ENCODE results near the gene TMX2. TPM values are rescaled to one million over a fixed set of nuclear protein-coding genes. Genes with fewer than 3 reads are reported as not detected.

TMX2 gene
- total RNA-seq, 4 donors from 2014 or later = 44.0 to 52.1 (median 50.0) TPM

DNA sequence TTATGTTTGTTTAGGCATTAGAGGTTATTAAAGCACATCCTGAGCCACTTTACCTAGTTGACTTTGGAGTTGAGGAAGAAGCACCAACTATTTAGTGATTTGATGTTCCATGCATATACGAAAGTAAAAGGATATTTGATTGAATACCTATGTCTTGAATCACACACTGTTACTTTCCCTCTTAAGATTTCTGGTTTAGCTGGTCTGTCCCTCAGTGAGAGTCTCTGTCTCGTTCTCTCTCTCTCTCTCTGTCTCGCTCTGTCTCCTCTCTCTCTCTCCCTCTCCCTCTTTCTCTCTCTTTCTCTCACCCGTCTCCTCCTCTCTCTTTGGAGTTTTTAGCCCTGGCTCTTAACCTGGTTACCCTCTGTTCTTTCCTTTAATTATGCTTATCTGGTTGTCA is 60.2 kb downstream of the TMX2 start:
- TF ChIP-seq POLR2A (IDR thresholded peaks at IDR 0.05) = no peak
- no peak for TF ChIP-seq POLR2AphosphoS5 (IDR thresholded peaks at IDR 0.05)
- TF ChIP-seq EP300 (IDR thresholded peaks at IDR 0.05) = no peak
- no peak for TF ChIP-seq CTCF (IDR thresholded peaks at IDR 0.05)
- Histone ChIP-seq H3K36me3 (no peaks in the 10 kb centered on the region), H3K27ac (no peak overlapping the region), H3K27me3 (no peaks in the 10 kb centered on the region), H3K4me1 (peaks cover 32 to 96% (median 41%) of the 10 kb centered on the region in 3 donors), H3K9me3 (no peaks in the 10 kb centered on the region), H3K4me3 (no peak overlapping the region)
- 44 to 55% methylated on average over 4 of the region's 4 CpGs for WGBS, 2 donors (ENCODE audit: low coverage in 1 of 2)
- ATAC-seq = no peak

DNA sequence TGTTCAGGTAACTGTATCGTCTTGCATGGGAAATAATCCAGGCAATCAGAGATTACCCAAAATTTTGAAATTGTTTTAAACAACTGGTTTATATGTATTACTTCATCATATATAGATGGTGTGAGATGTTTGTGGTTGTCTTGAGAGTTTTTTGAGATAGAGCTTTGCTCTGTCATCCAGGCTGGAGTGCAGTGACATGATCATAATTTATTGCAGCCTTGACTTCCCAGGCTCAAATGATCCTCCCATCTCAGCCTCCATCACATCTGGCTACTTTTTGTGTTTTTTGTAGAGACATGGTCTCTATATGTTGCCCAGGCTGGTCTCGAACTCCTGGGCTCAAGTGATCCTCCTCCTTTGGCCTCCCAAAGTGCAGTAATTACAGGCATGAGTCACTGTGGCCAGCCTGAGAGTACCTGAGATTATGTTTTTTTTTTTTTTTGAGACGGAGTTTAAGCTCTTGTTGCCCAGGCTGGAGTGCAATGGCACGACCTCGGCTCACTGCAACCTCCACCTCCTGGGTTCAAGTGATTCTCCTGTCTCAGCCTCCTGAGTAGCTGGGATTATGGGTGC is 60.7 kb downstream of the TMX2 start:
- TF ChIP-seq CTCF (IDR thresholded peaks at IDR 0.05) = no peak
- TF ChIP-seq EP300 (IDR thresholded peaks at IDR 0.05) = no peak
- no peak for TF ChIP-seq POLR2A (IDR thresholded peaks at IDR 0.05)
- TF ChIP-seq POLR2AphosphoS5 (IDR thresholded peaks at IDR 0.05) = no peak
- H3K27ac ChIP-seq = no peak overlapping the region
- 47 to 80% methylated on average over 5 of the region's 5 CpGs for whole genome bisulfite sequencing, 2 donors (ENCODE audit: low coverage in 1 of 2)
- no peak overlapping the region for H3K4me3 ChIP-seq
- H3K4me1 ChIP-seq = peaks cover 37 to 96% (median 46%) of the 10 kb centered on the region in 3 donors
- H3K36me3 ChIP-seq = no peaks in the 10 kb centered on the region
- H3K27me3 ChIP-seq = no peaks in the 10 kb centered on the region
- no peak for ATAC-seq
- H3K9me3 ChIP-seq = no peaks in the 10 kb centered on the region

GRCh38 chr11:57775491-57775890 is 63.1 kb downstream of the TMX2 start:
- TF ChIP-seq POLR2A (IDR thresholded peaks at IDR 0.05) (no peak), CTCF (IDR thresholded peaks at IDR 0.05) (no peak)
- no peaks in the 10 kb centered on the region for H3K27me3 ChIP-seq
- WGBS, 2 donors (ENCODE audit: low coverage in 1 of 2) = 28 to 30% methylated on average over 5 of the region's 5 CpGs
- peaks cover 51 to 98% (median 52%) of the 10 kb centered on the region in 3 donors for H3K4me1 ChIP-seq
- no peaks in the 10 kb centered on the region for H3K9me3 ChIP-seq
- ATAC-seq = no peak
- no peaks in the 10 kb centered on the region for H3K36me3 ChIP-seq
- H3K4me3 ChIP-seq = peak overlapping the region in 1 of 2 donors; percentile 4
- H3K27ac ChIP-seq = peak overlapping the region; percentile 81 to 95 (median 84)

GRCh38 chr11:57776031-57776521 is 63.7 kb downstream of the TMX2 start:
- ATAC-seq = no peak
- peak overlapping the region; percentile 81 to 95 (median 84) for H3K27ac ChIP-seq
- H3K27me3 ChIP-seq = no peaks in the 10 kb centered on the region
- H3K4me3 ChIP-seq = peak overlapping the region in 1 of 2 donors; percentile 4
- WGBS, 2 donors (ENCODE audit: low coverage in 1 of 2) = 14 to 20% methylated on average over 2 to 3 of the region's 3 CpGs
- TF ChIP-seq EP300 (IDR thresholded peaks at IDR 0.05) = no peak
- no peak for TF ChIP-seq CTCF (IDR thresholded peaks at IDR 0.05)
- no peak for TF ChIP-seq POLR2A (IDR thresholded peaks at IDR 0.05)
- no peak for TF ChIP-seq POLR2AphosphoS5 (IDR thresholded peaks at IDR 0.05)
- H3K4me1 ChIP-seq = peaks cover 50 to 98% (median 57%) of the 10 kb centered on the region in 3 donors
- no peaks in the 10 kb centered on the region for H3K9me3 ChIP-seq
- no peaks in the 10 kb centered on the region for H3K36me3 ChIP-seq

DNA sequence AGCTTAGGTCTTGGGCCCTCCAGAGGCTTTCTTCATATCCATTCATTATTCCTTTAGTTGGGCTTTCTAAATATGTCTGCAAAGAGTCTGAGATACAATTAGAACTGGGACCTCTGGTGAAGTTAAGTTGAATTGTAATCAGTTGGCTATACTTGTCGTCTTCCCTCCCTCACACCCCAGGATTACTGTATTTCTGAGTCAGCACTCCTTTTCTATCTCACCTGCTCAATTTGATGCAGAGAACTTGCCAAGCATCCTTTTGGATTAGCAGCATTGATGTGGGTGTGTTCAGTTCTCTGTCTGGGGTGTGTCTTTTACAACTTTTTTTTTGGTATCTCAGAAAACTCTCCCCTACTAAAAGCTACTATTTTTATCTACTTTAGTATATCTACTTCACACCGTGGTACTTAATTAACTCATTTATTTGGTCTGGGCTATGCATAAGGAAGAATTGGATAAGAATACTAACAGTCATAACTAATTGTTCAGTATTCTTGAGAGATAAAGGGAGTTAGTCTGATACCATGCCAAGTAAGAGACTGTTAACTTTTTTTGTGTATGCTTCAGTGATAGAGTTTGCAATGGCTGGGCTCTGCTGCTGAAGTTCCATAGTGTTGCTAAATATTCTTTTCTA is 64.3 kb downstream of the TMX2 start:
- no peak overlapping the region for H3K4me3 ChIP-seq

More for the DNA sequence above, 64.3 kb downstream of the TMX2 start:
- Histone ChIP-seq H3K36me3 (no peaks in the 10 kb centered on the region), H3K27ac (peak overlapping the region; percentile 81 to 95 (median 84)), H3K4me1 (peaks cover 54 to 100% (median 63%) of the 10 kb centered on the region in 3 donors), H3K9me3 (no peaks in the 10 kb centered on the region), H3K27me3 (no peaks in the 10 kb centered on the region)
- 0 to 8% methylated on average over 2 of the region's 2 CpGs for WGBS, 2 donors (ENCODE audit: low coverage in 1 of 2)
- TF ChIP-seq CTCF (IDR thresholded peaks at IDR 0.05) (no peak), EP300 (IDR thresholded peaks at IDR 0.05) (no peak), POLR2AphosphoS5 (IDR thresholded peaks at IDR 0.05) (no peak), POLR2A (IDR thresholded peaks at IDR 0.05) (no peak)
- ATAC-seq = no peak

All from gastroesophageal sphincter (tissue), 4 donors.